Neural progenitor cell (in vitro differentiated cells): ENCODE measurements around the gene PROK1.

Source experiments
- EZH2 ChIP-seq: fragments of 200-600 bp; sonication (generic); IDR thresholded peaks from 2 replicates; pipeline ENCODE4 v1.6.1; 2017; ENCODE audit warnings: antibody characterized with exemption, mild to moderate bottlenecking, moderate library complexity
- EZH2phosphoT487 ChIP-seq: fragments of 200-600 bp; sonication (generic); IDR thresholded peaks from 2 replicates; pipeline ENCODE4 v1.6.1; 2017; ENCODE audit warnings: antibody characterized with exemption
- TF ChIP-seq, protein P1 (sequence below): fragments of 200-600 bp; sonication (generic); IDR thresholded peaks from 2 replicates; pipeline ENCODE4 v1.5.1; 2017; ENCODE audit warnings: antibody characterized with exemption, mild to moderate bottlenecking

DNA sequence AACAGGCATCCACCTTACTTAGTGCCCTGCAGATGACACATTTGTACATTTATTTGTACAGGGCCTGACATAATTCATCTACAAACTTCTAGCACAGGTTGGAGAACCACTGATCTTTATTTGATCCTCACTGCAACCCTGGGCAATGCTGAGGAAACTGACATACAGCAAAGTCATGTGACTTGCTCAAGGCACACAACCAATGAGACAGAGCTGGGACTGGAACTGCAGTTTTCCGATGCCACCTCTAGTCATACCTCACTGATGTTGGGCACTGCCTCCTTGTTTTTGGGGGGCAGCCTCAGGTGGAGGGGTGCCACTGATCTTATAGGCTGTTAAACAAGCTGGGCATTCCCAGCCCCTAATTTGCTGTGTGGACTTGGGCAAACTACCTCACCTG lies 3.4 kb downstream of the PROK1 start:
- TF ChIP-seq, protein P1, sequence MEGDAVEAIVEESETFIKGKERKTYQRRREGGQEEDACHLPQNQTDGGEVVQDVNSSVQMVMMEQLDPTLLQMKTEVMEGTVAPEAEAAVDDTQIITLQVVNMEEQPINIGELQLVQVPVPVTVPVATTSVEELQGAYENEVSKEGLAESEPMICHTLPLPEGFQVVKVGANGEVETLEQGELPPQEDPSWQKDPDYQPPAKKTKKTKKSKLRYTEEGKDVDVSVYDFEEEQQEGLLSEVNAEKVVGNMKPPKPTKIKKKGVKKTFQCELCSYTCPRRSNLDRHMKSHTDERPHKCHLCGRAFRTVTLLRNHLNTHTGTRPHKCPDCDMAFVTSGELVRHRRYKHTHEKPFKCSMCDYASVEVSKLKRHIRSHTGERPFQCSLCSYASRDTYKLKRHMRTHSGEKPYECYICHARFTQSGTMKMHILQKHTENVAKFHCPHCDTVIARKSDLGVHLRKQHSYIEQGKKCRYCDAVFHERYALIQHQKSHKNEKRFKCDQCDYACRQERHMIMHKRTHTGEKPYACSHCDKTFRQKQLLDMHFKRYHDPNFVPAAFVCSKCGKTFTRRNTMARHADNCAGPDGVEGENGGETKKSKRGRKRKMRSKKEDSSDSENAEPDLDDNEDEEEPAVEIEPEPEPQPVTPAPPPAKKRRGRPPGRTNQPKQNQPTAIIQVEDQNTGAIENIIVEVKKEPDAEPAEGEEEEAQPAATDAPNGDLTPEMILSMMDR: no peak
- TF ChIP-seq EZH2 (no peak), EZH2phosphoT487 (no peak)
